Right lobe of liver (tissue), 6 donors: Measurements from ENCODE around the gene CAMK4. TPM values are rescaled to one million over a fixed set of nuclear protein-coding genes. Genes with fewer than 3 reads are reported as not detected.
"Not testable (repeated sequence)": the region's sequence is repeated elsewhere in the genome, so short reads cannot be mapped to it uniquely, and the experiment has no call there.

Experiments used
- ATAC-seq, 4 donors: fragments of 200-7000 bp; cut with Tn5 transposase; one replicate each; pipeline ENCODE4 v1.9.1; 2020; ENCODE audit warnings: mild to moderate bottlenecking in 4 of 4, moderate library complexity in 4 of 4
- DNase-seq, 3 donors: peaks; one replicate each; pipeline ENCODE4 v3.0.0-alpha.2; 2020
- H3K27ac ChIP-seq, 3 donors: fragments of 200-600 bp; one replicate each; pipeline ENCODE4 v1.8.0; 2022
- H3K27me3 ChIP-seq, 2 donors: fragments of 200-600 bp; one replicate each; pipeline ENCODE4 v1.8.0; 2022
- H3K36me3 ChIP-seq, 4 donors: fragments of 200-600 bp; sonication (generic) in 1 of 4; one replicate each; pipeline versions ENCODE4 v1.5.1 to v1.8.0; 2017 to 2022; ENCODE audit warnings: control low read depth in 1 of 4
- H3K4me1 ChIP-seq, 4 donors: fragments of 200-600 bp; sonication (generic) in 1 of 4; one replicate each; pipeline versions ENCODE4 v1.5.1 to v1.8.0; 2017 to 2022; ENCODE audit warnings: control low read depth in 1 of 4
- H3K4me3 ChIP-seq, 3 donors: fragments of 200-600 bp; one replicate each; pipeline ENCODE4 v1.8.0; 2022
- H3K9me3 ChIP-seq, 4 donors: fragments of 200-600 bp; sonication (generic) in 1 of 4; one replicate each; pipeline versions ENCODE4 v1.5.1 to v1.8.0; 2017 to 2022; ENCODE audit warnings: control low read depth in 1 of 4
- POLR2A ChIP-seq: fragments of 450-650 bp; IDR thresholded peaks from one replicate; pipeline ENCODE4 v1.6.1; 2017; ENCODE audit warnings: antibody characterized with exemption, mild to moderate bottlenecking
- whole genome bisulfite sequencing: methylation state at CpG from one replicate; pipeline ENCODE4 v1.1.6; 2018; ENCODE audit warnings: low coverage, low lambda C conversion rate; ENCODE audit not compliant: insufficient coverage; ENCODE audit errors: missing lambda C conversion rate; 5-methylcytosine and 5-hydroxymethylcytosine counted together
- intact Hi-C, 2 donors: fragments of 100-400 bp; cut with DNase I; formaldehyde crosslinking; loops; one replicate each; pipeline versions ENCODE4 v1.11.2 to v1.14.1; 2022
- total RNA-seq, 6 experiments: library from RNA; depleted of rRNA in 2 of 6; stranded (reverse); fragments of >200 nt in 2 of 6; fragmentation: NEBNext Ultra II Directional in 3 of 6; extraction: Animal tissue kit (Norgen Biotek cat#: 25700) in 3 of 6; gene quantifications; one replicate each; pipeline versions ENCODE4 v1.1.0 to v1.2.4, GENCODE V29; 2016 to 2023
- TF ChIP-seq, protein P1 (sequence below), 4 donors: fragments of 200-600 bp in 3 of 4; fragments of 450-650 bp in 1 of 4; IDR thresholded peaks; one replicate each; pipeline versions ENCODE4 v1.5.1 to v1.8.0; 2016 to 2022; ENCODE audit warnings: antibody characterized with exemption in 4 of 4, mild to moderate bottlenecking in 2 of 4
- donor health status: DM: no; HTN: yes; CAD: no.
- donor health status: DM: no; HTN: no; CAD: no.
- donor health status: DM: no; HTN: no; CAD: no.
- donor health status: DM: no; HTN: yes; CAD: no.
- donor health status: DM: no; HTN: yes; CAD: no.

The CAMK4 gene
- total RNA-seq, 6 experiments from 2014 or later: 0.81 to 4.3 (median 1.3) TPM

DNA sequence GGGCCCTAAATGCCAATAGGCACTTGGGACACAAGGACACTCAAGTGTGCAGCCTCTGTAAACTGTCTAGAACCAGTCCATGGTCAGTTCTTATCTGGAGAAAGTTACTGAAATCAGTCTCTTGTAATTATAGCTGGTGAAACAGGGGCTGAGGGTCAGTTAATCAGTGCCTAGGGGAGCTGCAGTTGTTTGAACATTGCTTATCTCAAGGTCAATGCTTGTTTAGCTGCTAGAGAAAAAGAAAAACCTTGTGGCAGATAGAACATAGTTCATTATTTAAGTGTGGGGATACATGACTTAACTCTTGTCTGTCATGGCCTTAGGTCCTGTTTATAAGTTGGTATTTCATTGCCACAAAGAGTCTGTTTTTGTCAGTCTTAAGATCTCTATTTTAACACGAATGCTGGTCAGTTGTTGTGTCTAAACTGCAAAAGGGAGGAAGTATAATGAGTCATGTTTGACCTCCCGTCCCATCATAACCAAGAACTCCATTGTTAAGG lies 180.1 kb downstream of the CAMK4 start:
- Histone ChIP-seq H3K36me3 (no peaks in the 10 kb centered on the region), H3K27ac (no peak overlapping the region), H3K4me1 (no peaks in the 10 kb centered on the region), H3K27me3 (no peaks in the 10 kb centered on the region), H3K9me3 (no peaks in the 10 kb centered on the region), H3K4me3 (no peak overlapping the region)
- 39% methylated on average over 2 of the region's 2 CpGs for WGBS
- intact Hi-C loops: no loop called here
- no peak for ATAC-seq
- TF ChIP-seq, protein P1, sequence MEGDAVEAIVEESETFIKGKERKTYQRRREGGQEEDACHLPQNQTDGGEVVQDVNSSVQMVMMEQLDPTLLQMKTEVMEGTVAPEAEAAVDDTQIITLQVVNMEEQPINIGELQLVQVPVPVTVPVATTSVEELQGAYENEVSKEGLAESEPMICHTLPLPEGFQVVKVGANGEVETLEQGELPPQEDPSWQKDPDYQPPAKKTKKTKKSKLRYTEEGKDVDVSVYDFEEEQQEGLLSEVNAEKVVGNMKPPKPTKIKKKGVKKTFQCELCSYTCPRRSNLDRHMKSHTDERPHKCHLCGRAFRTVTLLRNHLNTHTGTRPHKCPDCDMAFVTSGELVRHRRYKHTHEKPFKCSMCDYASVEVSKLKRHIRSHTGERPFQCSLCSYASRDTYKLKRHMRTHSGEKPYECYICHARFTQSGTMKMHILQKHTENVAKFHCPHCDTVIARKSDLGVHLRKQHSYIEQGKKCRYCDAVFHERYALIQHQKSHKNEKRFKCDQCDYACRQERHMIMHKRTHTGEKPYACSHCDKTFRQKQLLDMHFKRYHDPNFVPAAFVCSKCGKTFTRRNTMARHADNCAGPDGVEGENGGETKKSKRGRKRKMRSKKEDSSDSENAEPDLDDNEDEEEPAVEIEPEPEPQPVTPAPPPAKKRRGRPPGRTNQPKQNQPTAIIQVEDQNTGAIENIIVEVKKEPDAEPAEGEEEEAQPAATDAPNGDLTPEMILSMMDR (IDR thresholded peaks at IDR 0.05): no peak
- no peak for TF ChIP-seq POLR2A
- DNase-seq: no peak

DNA sequence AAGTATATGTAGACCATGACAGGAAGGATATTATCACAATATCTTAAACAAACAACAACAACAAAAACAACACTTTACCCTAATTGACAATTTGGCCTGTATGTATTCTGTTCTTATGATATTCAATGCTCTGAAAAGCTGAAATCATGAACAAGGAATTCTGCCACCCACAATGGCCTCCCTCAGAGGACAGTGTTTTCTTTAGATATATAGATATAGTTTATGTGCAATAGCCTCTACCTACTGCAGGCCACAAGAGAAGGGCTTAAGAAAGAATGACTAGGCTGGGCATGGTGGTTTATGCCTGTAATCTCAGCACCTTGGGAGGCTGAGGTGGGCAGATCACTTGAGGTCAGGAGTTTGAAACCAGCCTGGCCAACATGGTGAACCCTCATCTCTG lies 183.4 kb downstream of the CAMK4 start:
- H3K9me3 ChIP-seq: no peaks in the 10 kb centered on the region
- H3K27me3 ChIP-seq: no peaks in the 10 kb centered on the region
- H3K4me1 ChIP-seq: no peaks in the 10 kb centered on the region
- no peak for ATAC-seq
- H3K36me3 ChIP-seq: no peaks in the 10 kb centered on the region
- no peak for DNase-seq
- H3K27ac ChIP-seq: no peak overlapping the region
- TF ChIP-seq POLR2A: no peak
- TF ChIP-seq, protein P1 (IDR thresholded peaks at IDR 0.05): no peak
- no peak overlapping the region for H3K4me3 ChIP-seq
- intact Hi-C loops: no loop called here

DNA sequence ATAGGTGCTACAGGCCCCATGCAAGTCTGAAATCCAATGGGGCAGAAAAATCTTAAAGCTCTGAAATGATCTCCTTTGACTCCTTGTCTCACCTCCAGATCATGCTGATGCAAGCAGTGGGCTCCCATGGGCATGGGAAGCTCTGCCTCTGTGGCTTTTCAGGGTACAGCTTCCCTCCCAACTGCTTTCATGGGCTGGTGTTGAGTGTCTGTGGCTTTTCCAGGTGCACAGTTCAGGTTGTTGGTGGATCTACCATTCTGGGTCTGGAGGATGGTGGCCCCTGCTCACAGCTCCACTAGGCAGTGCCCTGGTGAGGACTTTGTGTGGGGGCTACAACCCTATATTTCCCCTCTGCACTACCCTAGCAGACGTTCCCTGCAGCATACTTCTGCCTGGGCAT lies 184.6 kb downstream of the CAMK4 start:
- intact Hi-C loops: no loop called here
- no peaks in the 10 kb centered on the region for H3K9me3 ChIP-seq
- no peaks in the 10 kb centered on the region for H3K27me3 ChIP-seq
- TF ChIP-seq, protein P1 (IDR thresholded peaks at IDR 0.05): no peak
- no peaks in the 10 kb centered on the region for H3K4me1 ChIP-seq
- ATAC-seq: no peak
- DNase-seq: no peak
- WGBS: no CpG with 5 or more reads among the region's 1 CpG
- no peak overlapping the region for H3K4me3 ChIP-seq
- no peaks in the 10 kb centered on the region for H3K36me3 ChIP-seq
- no peak overlapping the region for H3K27ac ChIP-seq

DNA sequence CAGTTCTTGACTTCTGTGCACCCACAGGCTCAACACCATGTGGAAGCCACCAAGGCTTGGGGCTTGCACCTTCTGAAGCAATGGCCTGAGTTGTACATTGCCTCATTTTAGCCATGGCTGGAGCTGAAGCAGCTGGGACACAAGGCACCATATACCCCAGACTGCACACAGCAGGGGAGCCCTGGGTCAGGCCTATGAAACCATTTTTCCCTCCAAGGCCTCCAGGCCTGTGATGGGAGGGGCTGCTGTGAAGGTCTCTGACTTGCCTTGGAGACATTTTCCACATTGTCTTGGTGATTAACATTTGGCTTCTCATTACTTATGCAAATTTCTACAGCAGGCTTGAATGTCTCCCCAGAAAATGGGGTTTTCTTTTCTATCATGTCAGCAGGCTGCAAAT lies 185.1 kb downstream of the CAMK4 start:
- H3K27me3 ChIP-seq, H3K4me1 ChIP-seq, DNase-seq, intact Hi-C loops, H3K27ac ChIP-seq, ATAC-seq, H3K36me3 ChIP-seq, H3K4me3 ChIP-seq, H3K9me3 ChIP-seq: not testable (repeated sequence)

DNA sequence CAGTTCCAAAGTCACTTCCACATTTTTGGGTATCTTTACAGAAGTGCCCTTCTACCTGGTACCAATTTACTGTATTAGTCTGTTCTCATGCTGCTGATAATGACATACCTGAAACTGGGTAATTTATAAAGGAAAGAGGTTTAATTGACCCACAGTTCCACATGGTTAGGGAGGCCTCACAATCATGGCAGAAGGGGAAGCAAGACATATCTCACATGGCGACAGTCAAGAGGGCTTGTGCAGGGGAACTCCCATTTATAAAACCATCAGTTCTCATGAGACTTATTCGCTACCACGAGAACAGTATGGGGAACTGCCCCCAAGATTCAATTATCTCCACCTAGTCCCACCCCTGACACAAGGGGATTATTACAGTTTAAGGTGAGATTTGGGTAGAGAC lies 185.9 kb downstream of the CAMK4 start:
- H3K36me3 ChIP-seq, H3K4me3 ChIP-seq, ATAC-seq, DNase-seq, H3K9me3 ChIP-seq, H3K27ac ChIP-seq, intact Hi-C loops, H3K27me3 ChIP-seq, H3K4me1 ChIP-seq: not testable (repeated sequence)
- WGBS: 95% methylated on average over 3 of the region's 3 CpGs

DNA sequence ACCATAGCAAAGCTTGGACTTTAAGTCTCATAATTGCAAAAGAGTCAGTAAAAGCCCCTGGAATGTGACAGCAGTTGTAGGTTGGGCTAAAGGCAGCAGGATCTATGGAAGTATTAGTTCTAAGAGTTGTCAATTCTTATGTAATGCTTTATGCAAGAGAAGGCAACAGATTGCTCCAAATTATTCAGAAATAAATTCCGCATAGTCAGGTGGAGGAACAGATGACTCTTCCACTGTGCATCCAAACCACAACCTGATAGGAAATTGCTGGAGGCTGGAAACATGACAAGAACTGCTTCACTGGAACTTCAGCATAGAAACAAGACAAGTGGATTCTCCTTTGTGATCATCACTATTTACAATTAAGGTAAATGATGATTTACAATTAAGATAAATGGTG lies 187.1 kb downstream of the CAMK4 start:
- ATAC-seq: no peak
- Histone ChIP-seq H3K27me3 (no peaks in the 10 kb centered on the region), H3K4me3 (no peak overlapping the region), H3K4me1 (no peaks in the 10 kb centered on the region), H3K36me3 (no peaks in the 10 kb centered on the region), H3K27ac (no peak overlapping the region), H3K9me3 (no peaks in the 10 kb centered on the region)
- 70% methylated on average over 1 of the region's 1 CpG for WGBS
- DNase-seq: no peak
- intact Hi-C loops: no loop called here
- no peak for TF ChIP-seq POLR2A
- TF ChIP-seq, protein P1 (IDR thresholded peaks at IDR 0.05): no peak
